ENCODE data around the gene RANGAP1.
A peak's percentile ranks its signal among the peaks of the same experiment; 100 is the strongest.

- TF ChIP-seq CTCF (IDR thresholded peaks at IDR 0.05) (no peak), POLR2AphosphoS5 (IDR thresholded peaks at IDR 0.05) (peak; percentile 64 to 75 (median 67))
Observed at GRCh38 chr22:41204992-41205900, 80.7 kb downstream of the RANGAP1 start, which contains the start of gene L3MBTL2.

Data from transverse colon (tissue), 4 donors.